PC-3 (cell line): Measurements from ENCODE around the gene STAT6. TPM values are rescaled to one million over a fixed set of nuclear protein-coding genes. Genes with fewer than 3 reads are reported as not detected.

Source experiments
- ATAC-seq: fragments of 200-7000 bp; cut with Tn5 transposase; 2 replicates; pipeline ENCODE4 v1.9.1; 2020; ENCODE audit warnings: mild to moderate bottlenecking, moderate library complexity
- BruUV-seq: library from RNA; stranded (reverse); fragments of 400-500 nt; replicated peaks from 2 replicates; lab custom pipeline; 2021; lab: Mats Ljungman, UMichigan
- CTCF ChIA-PET: fragments of 300-600 bp; sonication (Branson Sonifier 250); formaldehyde crosslinking; loops from one replicate; lab custom pipeline; 2022; ENCODE audit warnings: antibody characterized with exemption; lab: Charles Lee
- POLR2A ChIA-PET: fragments of 300-600 bp; sonication (Branson Sonifier 250); formaldehyde crosslinking; loops from one replicate; lab custom pipeline; 2022; ENCODE audit warnings: antibody characterized with exemption; ENCODE audit not compliant: unreplicated experiment; lab: Charles Lee
- DNase-seq: peaks from one replicate; pipeline ENCODE4 v3.0.0-alpha.2; 2015
- H2AFZ ChIP-seq: fragments of 300-600 bp; sonication (generic); 2 replicates; pipeline ENCODE4 v1.6.0; 2016; ENCODE audit warnings: antibody characterized with exemption, low read length
- H3F3A ChIP-seq: fragments of 300-600 bp; sonication (generic); one replicate; pipeline ENCODE4 v1.6.0; 2017; ENCODE audit warnings: antibody characterized with exemption, low read length, control low read depth, mild to moderate bottlenecking; ENCODE audit not compliant: unreplicated experiment
- H3K27ac ChIP-seq: fragments of 300-600 bp; sonication (generic); 2 replicates; pipeline ENCODE4 v1.5.1; 2016; ENCODE audit warnings: mild to moderate bottlenecking, low read length
- H3K27me3 ChIP-seq: fragments of 300-600 bp; sonication (generic); 2 replicates; pipeline ENCODE4 v1.6.1; 2016; ENCODE audit warnings: low read length, mixed read lengths
- H3K36me3 ChIP-seq: fragments of 300-600 bp; sonication (generic); 2 replicates; pipeline ENCODE4 v1.6.1; 2016; ENCODE audit warnings: low read depth, mixed run types, low read length, mixed read lengths
- H3K4me1 ChIP-seq: fragments of 300-600 bp; sonication (generic); 2 replicates; pipeline ENCODE4 v1.5.1; 2016; ENCODE audit warnings: low read length; ENCODE audit not compliant: insufficient read depth
- H3K4me2 ChIP-seq: fragments of 300-600 bp; sonication (generic); 2 replicates; pipeline ENCODE4 v1.6.0; 2016; ENCODE audit warnings: low read length
- H3K4me3 ChIP-seq: fragments of 300-600 bp; sonication (generic); 2 replicates; pipeline ENCODE4 v1.5.1; 2016; ENCODE audit warnings: mild to moderate bottlenecking, low read length, mixed read lengths
- H3K79me2 ChIP-seq: fragments of 300-600 bp; sonication (generic); 2 replicates; pipeline ENCODE4 v1.6.1; 2017; ENCODE audit warnings: low read length, mixed read lengths
- H3K9ac ChIP-seq: fragments of 300-600 bp; sonication (generic); 2 replicates; pipeline ENCODE4 v1.6.0; 2016; ENCODE audit warnings: mild to moderate bottlenecking, low read length
- H3K9me2 ChIP-seq: fragments of 300-600 bp; sonication (generic); replicated peaks from 2 replicates; pipeline ENCODE4 v1.6.1; 2016; ENCODE audit warnings: mixed run types, low read length, mixed read lengths
- H3K9me3 ChIP-seq: fragments of 300-600 bp; sonication (generic); 2 replicates; pipeline ENCODE4 v1.6.1; 2016; ENCODE audit warnings: low read length, mixed read lengths
- H4K20me1 ChIP-seq: fragments of 300-600 bp; sonication (generic); 2 replicates; pipeline ENCODE4 v1.6.1; 2016; ENCODE audit warnings: low read length, mixed read lengths
- CTCF ChIP-seq: fragments of 300-600 bp; sonication (generic); conservative IDR thresholded peaks from 2 replicates; pipeline ENCODE4 v1.5.1; 2017; ENCODE audit warnings: antibody characterized with exemption, low read depth, mild to moderate bottlenecking, low read length
- EZH2 ChIP-seq: fragments of 300-600 bp; sonication (generic); IDR thresholded peaks from one replicate; pipeline ENCODE4 v1.6.1; 2017; ENCODE audit warnings: antibody characterized with exemption, mild to moderate bottlenecking, low read length; ENCODE audit not compliant: unreplicated experiment
- EZH2phosphoT487 ChIP-seq: fragments of 300-600 bp; sonication (generic); IDR thresholded peaks from 2 replicates; pipeline ENCODE4 v1.6.1; 2018; ENCODE audit warnings: mild to moderate bottlenecking, antibody characterized with exemption, low read length, borderline replicate concordance
- intact Hi-C: fragments of 100-400 bp; cut with micrococcal nuclease; formaldehyde crosslinking; loops from 2 replicates; pipeline ENCODE4 v1.9.0; 2023
- total RNA-seq: library from RNA; depleted of rRNA; stranded (reverse); fragments of >200 nt; gene quantifications from 2 replicates; pipeline ENCODE4 v1.2.3, GENCODE V29; 2014

The STAT6 gene
- total RNA-seq, 1 experiment from 2014 or later, result 28.4 TPM

- ChIA-PET CTCF (interaction anchor here (2.3 to 2.6 kb wide), 2 partner anchors 23 to 40 kb away, joined by 17 to 78 read pairs; partner anchors contain the start of gene NAB2), POLR2A (interaction anchor here (1.0 kb wide), 1 partner anchor 422 kb away, joined by 4 read pairs; the partner anchor contains the start of gene PTGES3)
- H2AFZ ChIP-seq, result peak overlapping the region; percentile 74
- ATAC-seq, result peak; percentile 19
- no peaks in the 10 kb centered on the region for H4K20me1 ChIP-seq
- H3K79me2 ChIP-seq, result no peaks in the 10 kb centered on the region
- peaks cover 32% of the 10 kb centered on the region for H3K4me1 ChIP-seq
- peak overlapping the region; percentile 82 for H3K27ac ChIP-seq
- TF ChIP-seq EZH2phosphoT487 (no peak), EZH2 (no peak), CTCF (no peak)
- H3F3A ChIP-seq, result no peaks in the 10 kb centered on the region
- H3K4me2 ChIP-seq, result peak overlapping the region; percentile 95
- peak overlapping the region; percentile 74 for H3K9ac ChIP-seq
- peak overlapping the region; percentile 69 for H3K4me3 ChIP-seq
- H3K9me3 ChIP-seq, result no peaks in the 10 kb centered on the region
- H3K9me2 ChIP-seq, result no peaks in the 10 kb centered on the region
- no peaks in the 10 kb centered on the region for H3K36me3 ChIP-seq
- TSS peak; percentile 75 for BruUV-seq
- DNase-seq, result peak; percentile 32
- no peaks in the 10 kb centered on the region for H3K27me3 ChIP-seq
- intact Hi-C loops, result loop anchor here (1.0 kb wide), 1 partner anchor 22 kb away; no protein-coding TSS in a partner anchor
Observed at GRCh38 chr12:57110104-57111030, 795 bp downstream of the STAT6 start.

- ATAC-seq (no peak), DNase-seq (no peak)
- peak overlapping the region; percentile 95 for H3K4me2 ChIP-seq
- H3K4me3 ChIP-seq, result peak overlapping the region; percentile 69; the same call in 1 of the 2 replicates
- H3K79me2 ChIP-seq, result no peaks in the 10 kb centered on the region
- H3K9ac ChIP-seq, result no peak overlapping the region
- peak overlapping the region; percentile 74; the same call in 1 of the 2 replicates for H2AFZ ChIP-seq
- BruUV-seq, result no TSS peak
- no peaks in the 10 kb centered on the region for H3K9me2 ChIP-seq
- no peaks in the 10 kb centered on the region for H3K27me3 ChIP-seq
- no peak overlapping the region for H3K27ac ChIP-seq
- CTCF ChIA-PET, result no interaction called here
- no peaks in the 10 kb centered on the region for H3K36me3 ChIP-seq
- intact Hi-C loops, result no loop called here
- TF ChIP-seq CTCF, result no peak
- TF ChIP-seq EZH2phosphoT487, result no peak
- no peak for TF ChIP-seq EZH2
- peaks cover 32% of the 10 kb centered on the region for H3K4me1 ChIP-seq
- H3K9me3 ChIP-seq, result no peaks in the 10 kb centered on the region
- H3F3A ChIP-seq, result no peaks in the 10 kb centered on the region
- POLR2A ChIA-PET, result no interaction called here
- no peaks in the 10 kb centered on the region for H4K20me1 ChIP-seq
Observed at GRCh38 chr12:57109207-57110103, 1.7 kb downstream of the STAT6 start.
